Naive B cell (primary cell): ENCODE data around the gene ZBTB20. TPM values are rescaled to one million over a fixed set of nuclear protein-coding genes. Genes with fewer than 3 reads are reported as not detected.

Source experiments
- ATAC-seq, 2 donors: fragments of 150-1000 bp; cut with Tn5 transposase; 2 replicates each; pipeline ENCODE4 v1.10.0; 2021; ENCODE audit warnings: low read depth in 2 of 2, mild to moderate bottlenecking in 2 of 2, moderate library complexity in 2 of 2
- DNase-seq: peaks from one replicate; pipeline ENCODE4 v3.0.0; 2022
- H3K27ac Mint-ChIP-seq, 6 donors: one replicate each; pipeline ENCODE4 v1.8.0; 2020 to 2022; ENCODE audit warnings: mild to moderate bottlenecking in 6 of 6, mixed read lengths in 6 of 6, moderate library complexity in 5 of 6, inconsistent platforms in 2 of 6
- H3K27me3 Mint-ChIP-seq, 3 donors: one replicate each; pipeline ENCODE4 v1.8.0; 2021 to 2022; ENCODE audit warnings: mixed read lengths in 3 of 3, mild to moderate bottlenecking in 1 of 3
- H3K36me3 Mint-ChIP-seq, 2 donors: one replicate each; pipeline ENCODE4 v1.8.0; 2020 to 2022; ENCODE audit warnings: mixed read lengths in 2 of 2, inconsistent platforms in 1 of 2, mild to moderate bottlenecking in 1 of 2
- H3K4me1 Mint-ChIP-seq, 3 donors: one replicate each; pipeline ENCODE4 v1.8.0; 2020 to 2022; ENCODE audit warnings: mixed read lengths in 3 of 3, inconsistent platforms in 1 of 3, mild to moderate bottlenecking in 1 of 3, moderate library complexity in 1 of 3
- H3K4me3 Mint-ChIP-seq, 8 donors: one replicate each; pipeline ENCODE4 v1.8.0; 2020 to 2022; ENCODE audit warnings: mild to moderate bottlenecking in 8 of 8, mixed read lengths in 8 of 8, moderate library complexity in 8 of 8, inconsistent platforms in 2 of 8
- H3K9me3 Mint-ChIP-seq, 7 donors: one replicate each; pipeline ENCODE4 v1.8.0; 2020 to 2022; ENCODE audit warnings: mixed read lengths in 7 of 7, mild to moderate bottlenecking in 5 of 7, inconsistent platforms in 2 of 7, moderate library complexity in 1 of 7
- polyA plus RNA-seq, 6 donors: library from polyadenylated mRNA; unstranded; fragments of 300-500 nt; fragmentation: Illumina TruSeq; gene quantifications; one replicate each; pipeline ENCODE4 v1.2.3, GENCODE V29; 2021; ENCODE audit warnings: low read depth in 6 of 6

The ZBTB20 gene
- polyA plus RNA-seq, 6 donors from 2014 or later, result 20.4 to 38.5 (median 34.6) TPM

- Mint-ChIP-seq H3K4me3 (no peak overlapping the region), H3K27ac (peak overlapping the region in 1 of 6 donors; percentile 18), H3K9me3 (no peaks in the 10 kb centered on the region), H3K4me1 (peaks cover 6 to 28% (median 17%) of the 10 kb centered on the region in 3 donors), H3K27me3 (no peaks in the 10 kb centered on the region), H3K36me3 (peaks cover 0 to 33% of the 10 kb centered on the region in 2 donors)
- no peak for DNase-seq
- ATAC-seq, result no peak
Measured at GRCh38 chr3:114498539-114499370, 648.3 kb downstream of the ZBTB20 start.

GRCh38 chr3:114496874-114497273 lies 650.2 kb downstream of the ZBTB20 start:
- Mint-ChIP-seq H3K36me3 (peaks cover 0 to 37% of the 10 kb centered on the region in 2 donors), H3K27me3 (no peaks in the 10 kb centered on the region), H3K4me3 (no peak overlapping the region), H3K9me3 (no peaks in the 10 kb centered on the region), H3K27ac (no peak overlapping the region), H3K4me1 (peaks cover 6 to 18% (median 13%) of the 10 kb centered on the region in 3 donors)
- no peak for ATAC-seq
- no peak for DNase-seq

- Mint-ChIP-seq H3K27me3 (no peaks in the 10 kb centered on the region), H3K36me3 (peaks cover 0 to 37% of the 10 kb centered on the region in 2 donors), H3K27ac (no peak overlapping the region), H3K4me1 (peaks cover 6 to 15% (median 10%) of the 10 kb centered on the region in 3 donors), H3K9me3 (no peaks in the 10 kb centered on the region), H3K4me3 (no peak overlapping the region)
- no peak for ATAC-seq
- no peak for DNase-seq
Measured at GRCh38 chr3:114496466-114496865, 650.6 kb downstream of the ZBTB20 start.

DNA sequence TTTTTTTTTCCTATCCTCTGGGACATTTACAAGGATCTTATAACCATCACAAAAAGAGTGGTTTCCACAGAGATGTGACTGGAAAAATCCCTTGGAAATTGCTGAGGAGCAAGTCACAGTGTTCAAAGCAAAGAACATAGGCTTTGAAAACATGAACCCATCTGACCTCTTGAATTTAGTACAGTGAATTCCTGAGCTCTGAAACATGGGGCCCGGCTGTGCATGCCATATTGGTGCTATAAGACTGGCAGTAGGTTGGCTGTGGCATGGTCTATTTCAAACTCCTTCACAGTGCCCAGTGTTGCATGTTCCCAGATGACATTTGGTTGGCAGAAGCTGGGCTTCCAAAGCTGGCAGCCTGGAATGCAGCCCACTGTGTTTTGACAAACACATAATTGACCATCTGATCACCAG lies 651.1 kb downstream of the ZBTB20 start:
- DNase-seq, result no peak
- peaks cover 0 to 37% of the 10 kb centered on the region in 2 donors for H3K36me3 Mint-ChIP-seq
- no peak overlapping the region for H3K27ac Mint-ChIP-seq
- no peaks in the 10 kb centered on the region for H3K27me3 Mint-ChIP-seq
- peaks cover 6 to 15% (median 10%) of the 10 kb centered on the region in 3 donors for H3K4me1 Mint-ChIP-seq
- H3K9me3 Mint-ChIP-seq, result no peaks in the 10 kb centered on the region
- H3K4me3 Mint-ChIP-seq, result no peak overlapping the region
- no peak for ATAC-seq

DNA sequence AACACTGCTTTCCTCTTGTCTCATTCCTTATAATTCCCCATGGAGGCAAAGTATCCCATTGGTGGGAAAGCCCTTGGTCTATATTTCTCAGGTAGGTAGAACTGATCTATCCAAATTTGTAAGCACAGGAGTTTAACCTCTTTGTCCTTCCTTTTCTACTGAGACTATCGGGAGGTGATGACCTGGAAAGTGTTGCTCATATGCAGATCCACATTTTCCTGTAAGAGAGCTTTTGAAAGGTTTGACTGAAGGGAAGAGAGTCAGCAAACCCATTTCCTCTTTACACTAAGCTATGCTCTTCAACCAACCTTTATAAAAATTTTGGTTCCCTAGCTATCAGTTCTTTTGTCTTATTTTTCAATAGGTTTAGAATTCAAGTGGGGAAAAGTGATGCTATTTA lies 652.6 kb downstream of the ZBTB20 start:
- Mint-ChIP-seq H3K4me3 (no peak overlapping the region), H3K36me3 (peaks cover 0 to 32% of the 10 kb centered on the region in 2 donors), H3K27me3 (no peaks in the 10 kb centered on the region), H3K9me3 (no peaks in the 10 kb centered on the region), H3K27ac (peak overlapping the region in 1 of 6 donors; percentile 84), H3K4me1 (peaks cover 0 to 7% (median 0%) of the 10 kb centered on the region in 3 donors)
- ATAC-seq, result no peak
- DNase-seq, result no peak

- ATAC-seq, result no peak
- DNase-seq, result no peak
- Mint-ChIP-seq H3K27ac (no peak overlapping the region), H3K4me3 (no peak overlapping the region), H3K27me3 (no peaks in the 10 kb centered on the region), H3K9me3 (no peaks in the 10 kb centered on the region), H3K36me3 (peaks cover 0 to 24% of the 10 kb centered on the region in 2 donors), H3K4me1 (no peaks in the 10 kb centered on the region)
Measured at GRCh38 chr3:114490829-114491228, 656.3 kb downstream of the ZBTB20 start.

DNA sequence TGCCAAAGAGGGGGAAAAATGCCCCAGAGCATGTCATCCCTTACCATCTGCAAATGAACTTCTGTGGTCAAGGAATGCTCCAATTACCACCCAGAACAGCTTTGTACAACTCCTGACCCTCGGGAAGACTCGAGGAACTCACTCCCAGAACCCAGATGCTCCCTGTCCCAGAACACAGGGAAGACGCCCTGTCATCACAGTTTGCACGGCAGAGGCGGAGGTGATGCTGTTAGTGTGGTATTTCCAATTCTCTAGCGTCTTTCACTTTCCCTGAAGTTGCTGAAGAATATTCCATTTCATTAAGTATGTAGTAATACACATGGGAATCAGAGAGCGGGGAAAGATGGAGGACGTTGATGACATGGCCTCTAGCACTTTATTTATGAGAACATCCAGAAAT lies 659.6 kb downstream of the ZBTB20 start:
- no peak for DNase-seq
- ATAC-seq, result no peak
- H3K9me3 Mint-ChIP-seq, result no peaks in the 10 kb centered on the region
- H3K27me3 Mint-ChIP-seq, result no peaks in the 10 kb centered on the region
- no peaks in the 10 kb centered on the region for H3K4me1 Mint-ChIP-seq
- H3K36me3 Mint-ChIP-seq, result peaks cover 0 to 7% of the 10 kb centered on the region in 2 donors
- peak overlapping the region in 1 of 6 donors; percentile 14 for H3K27ac Mint-ChIP-seq
- no peak overlapping the region for H3K4me3 Mint-ChIP-seq

DNA sequence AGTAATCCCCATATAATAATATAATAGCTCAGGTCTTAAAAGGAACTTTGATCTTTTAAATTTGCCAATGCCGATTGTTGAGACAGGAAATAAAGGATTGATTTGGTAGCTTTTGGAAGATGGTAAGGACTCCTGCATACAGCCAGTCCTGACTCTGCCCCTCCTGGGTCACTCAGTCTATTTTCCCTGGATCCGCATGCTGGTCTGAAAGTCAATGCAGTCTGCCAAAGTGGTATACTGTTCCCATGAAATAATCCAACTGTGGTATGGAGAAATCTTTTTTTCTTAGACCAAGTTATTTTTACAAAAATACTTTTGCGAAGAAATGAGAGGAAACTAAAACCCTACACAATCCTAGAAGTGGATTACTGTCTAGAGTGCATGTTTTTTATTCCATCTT lies 662.2 kb downstream of the ZBTB20 start:
- ATAC-seq (no peak), DNase-seq (no peak)
- Mint-ChIP-seq H3K27me3 (no peaks in the 10 kb centered on the region), H3K4me1 (peaks cover 10 to 13% (median 11%) of the 10 kb centered on the region in 3 donors), H3K4me3 (no peak overlapping the region), H3K9me3 (no peaks in the 10 kb centered on the region), H3K27ac (no peak overlapping the region), H3K36me3 (peaks cover 0 to 7% of the 10 kb centered on the region in 2 donors)

DNA sequence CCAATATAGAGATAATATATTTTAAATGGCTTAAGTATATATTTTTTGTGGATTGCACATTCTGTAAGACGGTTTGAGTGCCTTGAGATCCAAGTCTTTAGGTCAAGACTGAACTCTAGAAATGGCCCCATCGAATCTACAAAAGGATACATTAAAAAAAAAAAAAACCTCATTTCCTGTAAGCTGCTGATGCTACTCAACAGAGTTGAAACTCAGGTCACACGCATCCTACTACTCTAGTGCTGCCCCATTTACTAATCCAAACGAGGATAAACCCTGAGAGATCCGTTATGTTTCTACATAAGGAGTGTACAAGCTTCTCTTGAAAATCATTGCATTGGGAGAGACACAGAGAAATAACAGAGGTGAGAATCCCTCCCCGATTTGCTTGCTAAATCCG lies 666.0 kb downstream of the ZBTB20 start:
- Mint-ChIP-seq H3K4me1 (peaks cover 10 to 13% (median 11%) of the 10 kb centered on the region in 3 donors), H3K4me3 (no peak overlapping the region), H3K36me3 (no peaks in the 10 kb centered on the region), H3K9me3 (no peaks in the 10 kb centered on the region), H3K27me3 (no peaks in the 10 kb centered on the region), H3K27ac (peak overlapping the region in 1 of 6 donors; percentile 54)
- ATAC-seq (no peak), DNase-seq (no peak)

DNA sequence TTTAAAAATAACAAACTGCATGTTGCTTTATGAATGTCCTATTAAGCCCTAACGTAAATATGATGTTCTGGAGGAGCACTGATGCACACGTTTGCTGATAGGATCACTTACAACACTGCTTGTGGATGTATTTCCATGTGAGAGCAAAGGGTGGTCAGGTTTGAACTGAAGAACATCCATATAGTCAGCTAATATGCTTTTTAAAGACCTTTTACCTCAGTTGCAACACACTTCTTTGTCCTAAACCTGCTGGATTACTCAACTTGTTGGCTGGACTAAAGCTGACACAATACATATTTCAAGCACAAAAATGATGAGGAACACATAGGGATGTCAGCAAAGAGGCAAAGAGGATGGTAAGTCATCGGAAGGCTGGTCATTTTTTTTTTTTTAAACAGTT lies 666.6 kb downstream of the ZBTB20 start:
- H3K4me3 Mint-ChIP-seq, result no peak overlapping the region
- H3K4me1 Mint-ChIP-seq, result peaks cover 10 to 13% (median 11%) of the 10 kb centered on the region in 3 donors
- no peaks in the 10 kb centered on the region for H3K27me3 Mint-ChIP-seq
- ATAC-seq, result no peak
- no peak overlapping the region for H3K27ac Mint-ChIP-seq
- no peaks in the 10 kb centered on the region for H3K36me3 Mint-ChIP-seq
- DNase-seq, result no peak
- H3K9me3 Mint-ChIP-seq, result no peaks in the 10 kb centered on the region

- DNase-seq, result no peak
- Mint-ChIP-seq H3K36me3 (peaks cover 0 to 11% of the 10 kb centered on the region in 2 donors), H3K27ac (peak overlapping the region in 2 of 6 donors; percentile 24 to 28), H3K4me3 (no peak overlapping the region), H3K27me3 (no peaks in the 10 kb centered on the region), H3K9me3 (peaks cover 0 to 6% (median 0%) of the 10 kb centered on the region in 7 donors), H3K4me1 (peaks cover 10 to 13% (median 11%) of the 10 kb centered on the region in 3 donors)
- no peak for ATAC-seq
Measured at GRCh38 chr3:114478801-114479200, 668.3 kb downstream of the ZBTB20 start.

DNA sequence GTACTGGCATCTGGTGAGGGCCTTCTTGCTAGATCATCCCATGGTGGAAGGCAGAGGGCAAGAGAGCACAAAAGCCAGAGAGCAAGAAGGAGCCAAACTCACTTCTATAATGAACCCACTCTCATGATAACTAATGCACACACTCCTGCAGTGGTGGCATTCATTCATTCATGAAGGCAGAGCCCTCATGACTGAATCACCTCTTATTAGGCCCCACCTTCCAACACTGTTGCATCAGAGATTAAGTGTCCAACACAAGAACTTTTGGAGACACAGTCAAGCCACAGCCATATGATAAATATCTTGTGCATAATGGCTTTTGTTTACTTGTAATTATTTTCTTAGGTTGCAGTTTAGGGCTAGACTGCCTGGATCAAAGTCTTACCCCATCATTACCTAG lies 670.6 kb downstream of the ZBTB20 start:
- ATAC-seq (no peak), DNase-seq (no peak)
- Mint-ChIP-seq H3K27ac (no peak overlapping the region), H3K36me3 (peaks cover 0 to 11% of the 10 kb centered on the region in 2 donors), H3K4me1 (peaks cover 2 to 5% (median 4%) of the 10 kb centered on the region in 3 donors), H3K4me3 (no peak overlapping the region), H3K27me3 (no peaks in the 10 kb centered on the region), H3K9me3 (peaks cover 0 to 6% (median 0%) of the 10 kb centered on the region in 7 donors)

DNA sequence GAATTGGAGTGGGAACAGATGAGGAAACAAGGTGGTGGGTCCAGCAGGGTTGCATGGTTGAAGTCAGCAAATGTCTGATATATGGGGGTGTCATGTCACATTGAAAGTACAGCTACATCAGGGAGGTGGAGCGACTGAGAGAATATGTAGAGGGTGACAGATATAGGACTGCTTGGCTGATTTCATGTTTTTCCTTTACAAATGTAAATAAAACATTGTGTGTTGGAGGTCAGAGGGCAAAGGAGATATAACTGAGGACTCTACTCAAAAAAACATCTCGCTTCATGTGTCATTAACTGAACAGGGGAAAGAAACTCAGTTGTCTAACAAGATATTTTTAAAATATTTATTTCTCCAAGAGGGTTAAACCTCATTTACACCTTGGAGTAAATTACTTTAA lies 675.6 kb downstream of the ZBTB20 start:
- ATAC-seq, result no peak
- H3K4me3 Mint-ChIP-seq, result no peak overlapping the region
- H3K9me3 Mint-ChIP-seq, result peaks cover 0 to 6% (median 0%) of the 10 kb centered on the region in 7 donors
- H3K27ac Mint-ChIP-seq, result no peak overlapping the region
- H3K4me1 Mint-ChIP-seq, result peaks cover 0 to 5% (median 4%) of the 10 kb centered on the region in 3 donors
- no peak for DNase-seq
- H3K27me3 Mint-ChIP-seq, result no peaks in the 10 kb centered on the region
- H3K36me3 Mint-ChIP-seq, result peaks cover 0 to 11% of the 10 kb centered on the region in 2 donors

DNA sequence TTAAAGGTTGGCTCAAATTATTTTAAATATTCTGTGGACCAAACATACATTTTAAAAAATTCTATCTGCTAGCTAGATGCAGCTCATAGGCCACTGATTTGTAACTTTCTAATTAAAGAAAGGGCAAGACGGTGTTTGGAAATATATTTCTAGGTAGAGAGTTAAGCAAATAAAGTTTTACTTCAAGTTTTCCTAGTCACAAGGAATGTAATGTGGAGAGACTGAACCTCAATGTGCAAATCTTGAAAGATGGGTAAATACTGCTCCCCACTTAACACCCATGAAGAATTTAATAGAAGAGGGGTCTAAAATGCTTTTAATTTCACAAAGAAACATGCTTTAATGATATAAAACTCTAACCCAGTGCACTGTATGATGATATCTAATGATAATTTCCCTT lies 678.0 kb downstream of the ZBTB20 start:
- DNase-seq (no peak), ATAC-seq (no peak)
- H3K4me3 Mint-ChIP-seq, result no peak overlapping the region
- no peak overlapping the region for H3K27ac Mint-ChIP-seq
- peaks cover 0 to 5% (median 4%) of the 10 kb centered on the region in 3 donors for H3K4me1 Mint-ChIP-seq
- H3K27me3 Mint-ChIP-seq, result no peaks in the 10 kb centered on the region
- H3K9me3 Mint-ChIP-seq, result no peaks in the 10 kb centered on the region
- no peaks in the 10 kb centered on the region for H3K36me3 Mint-ChIP-seq
